NCI-H345 treated with DMSO at 0.1 percent for 48 hours (cell line): ENCODE results near the gene IQSEC1.
A peak's percentile ranks its signal among the peaks of the same experiment; 100 is the strongest.

Experiments used
- DNase-seq: peaks from one replicate; lab custom pipeline; 2025; ENCODE audit not compliant: unreplicated experiment; lab: John Stamatoyannopoulos, UW

The IQSEC1 gene

DNA sequence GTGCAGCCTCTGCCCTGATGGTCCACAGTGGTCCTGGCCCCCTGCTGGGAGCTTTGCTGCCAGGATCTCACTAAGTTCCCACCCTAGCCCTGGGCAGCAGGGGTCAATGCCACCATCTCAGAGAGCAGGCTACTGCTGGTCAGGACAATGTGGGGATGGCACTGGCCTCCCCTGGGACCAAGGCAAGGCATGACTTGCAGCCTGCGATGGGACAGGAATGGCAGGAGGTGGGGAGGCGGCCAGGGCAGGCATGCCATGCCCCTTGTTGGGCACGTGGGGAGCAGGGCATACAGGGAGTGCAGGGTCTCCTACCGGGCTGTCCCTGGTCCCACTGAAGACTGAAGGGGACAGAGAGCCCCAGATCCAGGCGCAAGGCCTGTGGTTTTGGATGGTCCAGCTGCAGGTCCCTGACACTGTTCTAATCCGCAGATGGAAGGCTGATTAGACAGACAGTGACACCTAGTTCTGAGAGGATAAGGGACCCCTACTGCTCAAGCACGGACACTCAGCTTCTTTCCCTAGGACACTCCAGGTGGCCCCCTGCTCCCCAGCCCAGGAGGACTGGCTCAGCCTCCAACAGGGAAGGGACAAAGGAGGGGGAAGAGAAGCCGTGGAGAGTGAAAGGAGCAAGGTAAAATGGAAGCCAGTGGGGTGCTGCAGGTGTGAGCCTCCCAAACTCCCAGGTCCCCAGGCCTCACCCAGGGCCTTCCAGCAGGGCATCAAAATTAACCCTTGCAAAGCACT, 162.7 kb downstream of the IQSEC1 start:
- DNase-seq: peak; percentile 66

DNA sequence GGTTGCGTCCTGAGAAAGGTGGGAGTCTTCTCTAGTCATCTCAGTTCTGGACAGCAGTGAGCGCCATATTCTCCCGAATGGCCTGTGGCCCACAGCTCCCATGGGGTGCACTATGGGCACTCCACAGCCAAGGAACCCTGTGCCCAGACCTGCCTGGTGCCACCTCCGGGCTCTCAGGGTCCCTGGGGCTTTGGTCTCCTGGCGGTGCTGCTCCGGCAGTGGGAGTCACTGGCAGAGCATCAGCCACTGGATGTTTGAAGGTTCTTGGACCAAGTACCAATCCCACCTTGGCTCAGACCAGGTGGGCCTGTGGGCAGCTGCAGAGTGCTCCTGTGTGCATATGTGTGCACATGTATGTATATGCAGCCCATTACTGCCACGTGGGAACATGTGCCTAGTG, 163.5 kb downstream of the IQSEC1 start:
- no peak for DNase-seq

DNA sequence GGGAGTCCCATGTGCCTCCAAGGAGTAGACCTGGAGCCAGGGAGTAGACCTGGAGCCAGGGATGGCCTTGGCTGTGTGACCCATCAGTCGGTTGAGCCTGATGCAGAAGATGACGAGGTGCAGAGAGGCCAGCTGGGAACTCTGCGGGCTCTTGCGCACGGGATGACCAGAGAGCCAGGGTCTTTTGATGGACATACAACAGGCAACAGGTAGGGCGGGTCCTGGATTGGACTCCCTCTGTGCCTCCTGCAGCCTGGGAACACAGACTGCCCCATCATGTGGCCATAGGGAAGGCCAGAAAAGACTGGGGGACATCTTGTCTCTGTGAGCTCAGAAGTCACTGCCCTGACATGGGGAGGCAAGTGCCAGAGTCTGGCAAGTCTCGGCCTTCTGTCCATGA, 164.4 kb downstream of the IQSEC1 start:
- no peak for DNase-seq

DNA sequence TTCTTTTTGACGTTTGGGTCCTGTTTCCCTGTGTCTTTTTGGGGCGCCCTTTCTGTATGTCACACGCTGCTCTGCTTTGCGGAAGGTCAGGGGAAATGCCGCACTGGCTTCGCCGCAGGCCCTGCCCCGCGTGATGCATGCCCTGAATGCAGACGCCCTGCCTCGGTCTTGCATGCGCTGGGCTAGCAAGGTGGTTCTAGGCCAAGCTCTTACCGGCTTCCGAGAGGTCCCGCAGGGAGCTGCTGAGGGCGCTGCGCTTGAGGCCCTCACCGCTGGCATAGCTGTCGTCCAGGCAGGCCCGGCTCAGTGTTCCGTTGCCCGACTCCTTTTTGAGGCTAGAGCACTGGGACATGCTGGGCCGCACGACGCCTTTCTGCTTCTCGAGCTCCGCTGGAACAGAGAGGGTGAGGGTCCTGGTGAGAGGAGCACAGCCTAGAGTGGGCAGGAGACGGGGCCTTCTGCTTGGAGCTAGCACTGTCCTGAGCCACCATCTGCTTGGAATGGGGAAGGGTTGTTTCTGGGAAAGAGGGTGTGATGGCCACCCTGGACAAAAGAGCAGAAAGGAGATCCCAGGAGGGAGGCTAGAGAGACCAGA, 165.0 kb downstream of the IQSEC1 start:
- DNase-seq: no peak

DNA sequence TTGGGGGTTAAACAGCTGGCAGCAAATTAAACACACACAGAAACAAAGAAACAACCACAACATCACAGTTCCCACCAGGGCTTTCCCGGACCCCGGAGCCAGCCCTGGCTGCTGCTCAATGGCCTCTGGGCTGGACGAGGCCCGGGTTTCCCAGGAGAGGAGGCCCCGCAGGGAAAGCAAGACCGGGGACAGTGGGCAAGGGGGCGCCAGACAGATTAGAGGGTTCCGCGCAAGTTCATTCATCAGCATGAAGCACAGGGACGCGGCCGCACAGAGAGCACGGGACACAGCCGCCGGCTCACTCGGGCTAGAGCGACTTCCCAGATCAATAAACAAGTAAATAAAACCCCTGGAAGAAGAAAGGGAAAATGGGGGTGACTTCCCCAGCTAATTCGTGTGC, 165.5 kb downstream of the IQSEC1 start:
- DNase-seq: no peak

DNA sequence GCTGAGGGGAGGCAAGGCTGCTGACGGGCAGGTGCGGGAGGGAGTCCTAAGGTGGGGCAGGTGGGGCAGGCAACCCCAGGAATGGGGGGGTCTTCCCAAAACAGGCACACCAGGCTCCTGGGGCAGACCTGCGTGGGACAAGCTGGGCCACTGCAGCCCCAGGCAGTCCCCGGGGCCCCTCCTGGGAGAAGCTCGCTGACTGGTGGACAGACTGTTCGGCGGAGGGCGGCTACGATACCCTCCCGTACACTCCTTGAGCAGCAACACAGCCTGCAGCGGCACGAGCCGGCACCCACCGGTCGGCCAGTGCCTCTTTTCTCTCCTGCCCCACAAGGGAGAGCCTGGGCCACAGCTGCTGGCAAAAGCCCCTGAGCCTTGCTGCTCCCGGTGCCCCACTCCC, 165.9 kb downstream of the IQSEC1 start:
- DNase-seq: no peak

DNA sequence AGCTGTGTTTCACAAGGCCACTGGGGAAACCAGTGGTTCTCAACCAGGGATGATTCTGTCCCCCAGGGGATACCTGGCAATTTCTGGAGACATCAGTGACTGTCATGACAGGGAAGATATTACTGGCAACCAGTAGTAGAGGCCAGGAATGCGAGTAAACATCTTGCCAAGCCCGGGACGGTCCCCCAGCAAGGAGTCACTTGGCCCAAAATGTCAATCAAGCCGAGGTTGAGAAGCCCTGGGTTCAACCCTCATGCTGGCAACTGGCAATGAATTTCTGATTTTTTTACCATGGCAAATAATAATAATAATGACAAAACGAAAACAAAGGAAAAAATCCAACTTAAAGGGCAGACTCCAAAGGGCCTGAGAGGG, 166.3 kb downstream of the IQSEC1 start:
- no peak for DNase-seq

DNA sequence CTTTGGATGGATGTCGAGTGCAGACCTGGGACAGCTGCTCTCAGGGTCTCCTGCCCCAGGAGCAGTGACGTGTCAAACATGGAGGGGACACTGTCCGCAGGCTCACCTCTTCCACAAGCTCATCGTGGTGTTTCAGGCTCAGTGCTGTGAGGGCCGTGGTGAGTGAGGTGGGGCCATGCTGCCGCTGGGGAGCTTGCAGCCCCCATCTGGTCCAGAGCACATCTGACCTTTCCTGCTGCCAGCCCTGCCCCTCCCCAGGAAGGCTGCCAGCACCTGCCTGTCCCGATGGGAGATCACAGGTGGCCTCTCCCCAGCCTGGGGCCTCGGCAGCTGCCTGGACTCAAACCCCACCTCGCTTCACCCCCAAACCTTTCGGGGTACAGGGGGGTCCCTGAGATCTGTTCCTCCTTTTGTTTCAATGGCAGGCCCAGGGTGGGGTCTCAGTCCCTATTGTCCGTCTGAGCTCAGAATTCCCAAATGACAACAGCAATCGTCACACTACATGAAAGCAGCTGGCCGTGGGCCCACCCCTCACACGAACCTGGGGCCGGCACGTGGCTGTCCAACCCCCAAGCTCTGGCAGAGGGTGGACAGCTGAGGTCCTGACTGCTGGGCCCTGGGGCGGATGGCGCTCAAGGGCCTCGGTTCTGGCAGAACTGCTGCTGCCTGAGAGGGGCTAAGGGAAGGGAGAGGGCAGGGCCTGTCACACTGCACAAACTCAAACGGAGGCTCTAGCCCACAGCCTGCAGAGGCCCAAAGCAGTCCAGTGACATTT, 166.9 kb downstream of the IQSEC1 start:
- no peak for DNase-seq

DNA sequence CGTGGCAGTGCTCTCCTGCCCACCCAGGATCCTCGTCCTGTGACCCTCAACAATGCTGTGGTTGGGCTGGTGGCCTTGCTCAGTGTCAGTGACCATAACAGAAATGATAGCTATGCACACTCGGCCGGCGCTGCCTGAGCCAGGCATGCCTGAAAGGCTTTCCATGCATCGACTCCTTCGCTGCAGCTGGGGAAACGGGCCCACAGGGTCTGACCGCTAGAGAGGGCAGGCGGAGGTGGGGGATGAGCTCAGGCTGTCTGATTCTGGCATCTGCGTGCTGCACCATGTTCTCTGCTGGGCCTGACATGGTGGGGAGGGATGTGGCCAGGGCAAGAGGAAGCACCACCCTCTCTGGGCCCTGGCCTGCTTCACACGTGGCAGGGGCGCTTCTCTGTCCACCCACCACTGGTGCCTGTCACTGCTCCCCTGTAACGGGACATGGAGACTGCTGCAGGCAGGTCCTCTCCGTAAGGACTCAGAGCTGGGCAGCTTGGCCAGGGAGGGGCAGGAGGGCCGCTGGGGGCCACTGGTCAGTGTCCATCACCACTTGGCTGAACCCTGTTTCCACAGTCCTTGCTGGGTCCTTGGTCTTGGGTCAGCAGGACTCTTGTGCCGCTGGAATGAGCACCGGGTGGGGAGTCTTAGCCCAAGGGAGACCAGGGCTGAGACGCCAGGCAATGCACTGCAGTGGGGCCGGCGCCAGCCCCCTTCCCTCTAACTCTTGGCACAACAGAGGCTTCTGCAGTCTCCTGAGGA, 167.7 kb downstream of the IQSEC1 start:
- DNase-seq: no peak

DNA sequence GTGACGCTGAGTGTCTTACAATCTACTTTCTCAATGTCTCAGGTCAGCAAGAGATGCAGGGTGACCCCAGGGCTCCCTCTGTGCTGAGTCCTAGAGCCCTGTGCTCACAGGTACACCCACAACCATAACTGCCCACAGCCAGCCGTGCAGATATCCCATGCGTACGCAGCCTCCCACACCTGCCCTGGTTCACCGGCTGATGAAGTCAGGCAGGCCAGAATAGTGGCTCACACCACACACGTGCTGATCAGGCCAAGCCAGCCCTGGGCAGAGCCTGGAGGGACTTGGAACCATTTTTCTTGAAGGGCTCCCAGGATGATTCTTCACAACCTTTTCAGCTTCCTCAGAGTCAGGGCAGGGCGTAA, 168.3 kb downstream of the IQSEC1 start:
- DNase-seq: no peak

DNA sequence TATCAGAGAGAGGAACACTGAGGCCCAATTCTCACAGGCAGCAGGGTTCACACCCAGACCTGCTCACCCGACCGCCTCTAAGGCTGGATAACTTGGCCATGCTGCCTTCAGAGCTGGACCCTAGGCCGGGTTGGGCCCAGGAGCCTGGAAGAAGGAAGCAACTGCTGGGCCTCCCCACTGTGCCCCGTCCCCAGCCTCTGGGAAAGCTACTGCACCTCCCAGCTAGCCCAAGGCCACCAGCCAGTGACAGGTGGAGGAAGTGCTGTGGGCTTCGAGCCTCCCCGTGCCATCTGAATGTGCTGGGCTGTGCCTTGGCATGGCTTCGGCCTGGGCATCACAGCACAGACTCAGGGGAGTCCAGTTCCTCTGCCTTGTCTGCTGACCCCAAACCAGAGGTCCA, 169.3 kb downstream of the IQSEC1 start:
- no peak for DNase-seq

DNA sequence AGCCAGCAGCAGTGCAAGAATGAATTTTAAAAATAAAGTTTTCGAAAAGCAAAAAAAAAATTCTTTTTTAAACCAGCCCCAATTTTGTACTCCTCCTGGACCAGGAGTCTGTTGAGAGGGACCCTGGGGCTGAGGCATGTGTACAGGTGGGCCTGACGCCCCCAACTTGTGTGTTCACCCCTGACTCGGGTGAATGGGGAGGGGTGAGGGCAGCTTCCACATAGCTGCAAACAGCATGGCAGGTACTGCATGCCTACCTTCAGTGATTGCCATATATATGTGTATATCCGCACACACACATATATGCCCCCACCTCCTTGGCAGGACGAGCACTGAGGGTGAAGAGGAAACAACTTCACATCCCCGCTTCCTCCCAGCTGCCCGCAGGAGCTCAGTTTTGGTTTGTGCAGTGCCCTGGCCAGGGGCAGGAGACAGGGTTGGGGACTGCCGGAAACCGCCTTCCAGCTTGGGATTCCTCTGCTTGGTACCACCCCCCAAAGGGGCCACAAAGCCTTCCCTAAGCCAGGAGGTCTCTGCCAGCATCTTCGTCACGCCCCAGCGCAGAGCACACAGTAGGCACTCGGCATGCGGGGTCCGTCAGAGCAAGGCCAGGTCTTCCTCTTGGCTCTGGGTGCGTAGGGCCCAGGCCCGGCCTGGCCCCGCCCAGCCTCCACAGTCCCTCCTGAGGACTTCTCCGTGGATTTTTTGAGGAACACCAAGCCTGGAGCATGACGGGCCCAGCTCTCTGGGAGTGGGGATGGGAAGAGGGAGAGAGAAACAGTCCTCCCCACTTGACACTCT, 170.0 kb downstream of the IQSEC1 start:
- DNase-seq: no peak

DNA sequence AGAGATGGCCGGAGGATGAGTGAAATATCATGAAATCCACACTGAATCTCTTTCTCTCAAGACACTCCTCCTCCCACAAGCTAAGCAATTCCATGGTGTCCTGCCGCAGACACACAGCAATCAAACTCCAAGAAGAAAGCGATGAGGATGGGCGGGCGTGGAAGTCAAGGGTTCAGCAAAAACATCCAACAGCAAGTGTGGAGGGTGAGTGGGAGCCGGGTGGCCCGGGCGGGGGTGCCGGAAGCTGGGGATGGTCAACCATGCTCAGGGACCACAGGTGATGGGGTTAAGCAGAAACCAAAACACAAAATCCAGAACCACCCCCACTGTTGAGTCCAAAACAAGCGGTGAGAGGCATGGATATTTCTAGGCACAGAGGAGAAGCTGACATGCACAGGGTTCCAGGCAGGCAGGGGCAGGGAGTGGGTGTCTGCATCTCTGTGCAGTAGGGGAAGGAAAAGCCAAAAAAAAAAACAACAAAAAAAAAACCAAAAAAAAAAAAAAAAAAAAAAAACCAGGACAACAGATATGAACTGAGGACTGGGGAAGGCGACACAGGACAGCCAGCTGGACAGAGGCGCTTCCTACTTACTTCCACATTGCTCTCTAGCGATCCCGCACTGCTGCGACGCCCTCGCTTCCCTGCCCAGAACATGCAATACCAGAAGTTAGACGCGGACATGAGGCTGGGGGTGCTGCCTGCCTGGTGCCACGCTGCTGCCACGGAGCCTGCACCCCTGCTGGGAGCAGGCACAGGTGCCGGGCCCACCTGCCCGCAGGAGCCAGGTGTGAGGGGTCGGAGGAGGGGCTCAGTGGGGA, 170.8 kb downstream of the IQSEC1 start:
- DNase-seq: no peak

DNA sequence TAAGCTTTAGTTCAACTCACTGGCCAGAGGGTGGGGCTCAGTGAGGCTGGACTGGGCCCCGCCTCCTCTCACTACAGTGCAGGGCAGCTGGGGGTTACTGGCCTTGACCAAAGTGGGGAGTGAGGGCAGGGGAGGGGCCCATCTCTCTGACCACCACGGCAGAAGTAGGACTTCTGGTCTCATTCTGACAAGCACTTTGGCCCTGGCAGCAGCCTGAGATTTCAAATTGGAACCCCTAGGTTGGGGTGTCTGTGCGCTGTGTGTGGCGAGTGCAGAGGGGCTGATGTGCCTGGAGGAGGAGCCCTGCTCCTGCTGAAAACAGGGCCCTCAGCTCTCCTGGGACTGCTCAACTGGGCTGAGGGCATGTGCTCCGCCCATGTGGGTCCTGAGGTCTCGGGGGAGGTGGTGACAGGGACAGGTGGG, 171.6 kb downstream of the IQSEC1 start:
- DNase-seq: no peak

DNA sequence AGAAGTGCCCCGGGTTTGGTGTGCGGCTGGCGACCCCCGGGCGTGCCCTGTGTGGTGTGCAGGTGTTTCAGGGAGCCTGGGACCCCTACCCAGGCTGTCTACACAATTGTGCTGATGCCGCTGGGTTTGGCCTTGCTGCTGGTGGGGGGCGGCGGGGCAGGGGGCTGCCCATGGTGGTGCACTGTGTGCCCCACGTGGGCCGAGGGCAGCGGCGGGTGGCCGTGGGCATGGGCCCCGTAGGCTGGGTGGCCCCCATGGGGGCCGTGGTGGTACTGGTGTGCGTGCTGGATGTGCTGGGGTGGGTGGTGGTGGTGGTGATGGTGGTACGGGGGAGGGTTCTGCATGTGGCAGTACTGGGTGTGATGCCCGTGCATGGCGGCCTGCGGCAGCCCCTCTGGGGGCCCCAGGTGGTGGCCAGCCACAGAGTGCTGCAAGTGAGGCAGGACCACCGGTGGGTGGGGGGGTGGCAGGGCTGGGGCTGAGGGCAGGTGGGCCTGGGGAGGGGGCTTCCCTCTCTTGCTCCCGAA, 172.3 kb downstream of the IQSEC1 start:
- no peak for DNase-seq

DNA sequence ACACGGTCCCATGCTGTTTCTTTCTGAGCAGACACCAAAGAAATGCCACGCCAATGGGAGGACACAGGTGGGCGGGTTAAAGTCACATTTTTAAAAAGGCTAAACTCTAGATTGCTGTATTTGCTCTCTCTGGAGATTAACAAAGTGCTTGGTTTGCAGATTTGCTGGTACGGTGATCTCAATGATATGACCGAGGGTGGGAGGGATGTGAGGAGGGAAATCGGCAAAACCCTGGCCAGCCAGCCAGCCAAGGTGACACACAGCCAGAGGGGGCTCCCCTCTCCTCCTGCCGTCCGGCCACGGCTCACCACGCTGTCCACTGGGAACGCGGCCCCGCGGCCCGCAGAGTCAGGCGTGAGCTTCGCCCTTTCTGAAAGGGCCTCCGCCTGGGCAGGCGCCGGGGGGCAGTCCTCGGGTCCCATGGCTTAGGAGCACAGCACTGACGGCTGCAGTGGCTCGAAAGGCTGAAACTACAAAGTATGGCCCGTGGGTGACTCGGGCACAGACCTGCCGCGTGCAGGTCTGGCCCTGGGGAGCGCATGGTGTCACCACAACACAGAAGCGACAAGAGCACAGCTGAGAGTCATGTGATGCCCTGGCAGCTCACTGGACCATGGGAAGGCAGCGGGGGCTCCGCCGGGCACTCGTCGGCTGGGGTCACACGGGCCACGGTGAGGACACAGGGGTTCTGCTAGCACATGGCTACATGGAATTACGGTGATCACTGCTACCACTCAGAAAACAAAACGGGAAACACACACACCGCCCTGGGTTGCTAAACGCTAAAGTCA, 174.1 kb downstream of the IQSEC1 start:
- no peak for DNase-seq

DNA sequence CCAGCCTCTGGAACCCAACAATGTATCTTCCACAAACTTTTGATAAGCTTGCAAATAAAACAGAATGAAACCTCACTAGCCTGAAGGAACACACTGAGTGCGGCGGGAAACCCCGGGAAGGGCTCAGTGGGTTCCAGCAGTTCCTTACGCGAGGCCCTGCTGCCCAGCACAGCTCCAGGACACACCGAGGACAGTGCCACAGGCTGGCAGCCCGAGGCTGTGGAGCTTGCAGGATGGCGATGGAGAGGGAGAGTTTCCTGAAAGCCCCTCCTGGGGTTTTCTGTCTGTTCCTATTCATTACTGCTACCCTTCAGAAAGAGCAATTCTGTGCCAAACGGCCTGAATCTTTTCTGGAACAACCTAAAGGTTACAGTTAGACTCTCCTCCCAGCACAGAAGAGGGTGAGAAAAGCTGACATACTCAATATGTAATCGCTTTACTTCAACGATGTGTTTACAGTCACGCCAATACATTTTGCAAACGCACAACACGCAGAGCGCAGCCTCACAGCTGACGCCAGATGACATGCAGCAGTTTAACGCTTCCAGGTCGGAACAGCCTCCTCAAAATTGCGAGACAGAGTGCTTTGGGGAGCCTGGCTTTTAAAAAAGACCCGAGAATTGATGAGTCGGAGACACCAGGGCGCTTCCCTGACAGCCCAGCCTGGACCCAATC, 174.8 kb downstream of the IQSEC1 start:
- no peak for DNase-seq
